ENCODE measurements around the gene BBS9.

DNA sequence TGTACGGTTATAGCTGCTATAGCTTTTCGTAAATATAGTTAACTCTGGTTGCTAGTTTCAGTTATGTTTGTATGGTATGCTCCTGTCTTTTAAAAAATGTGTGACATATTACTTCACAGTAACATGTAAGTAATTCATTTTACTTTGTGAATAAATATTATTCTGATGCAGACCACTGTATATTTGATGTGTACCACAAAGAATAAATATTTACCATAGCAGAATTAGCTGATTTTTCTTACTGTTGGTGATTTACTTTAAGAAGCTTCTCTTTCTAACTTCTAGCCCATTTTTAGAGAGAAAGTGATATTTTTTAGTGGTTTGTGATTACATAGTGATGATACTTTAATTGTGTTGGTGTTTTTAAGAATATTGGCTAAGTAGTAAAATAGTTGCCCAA is 292.8 kb downstream of the BBS9 start:
- TF ChIP-seq POLR2A (IDR thresholded peaks at IDR 0.05; ENCODE audit: low read depth, low read length) (no peak), POLR2AphosphoS5 (IDR thresholded peaks at IDR 0.05; ENCODE audit: low read depth, low read length) (no peak), TAF1 (IDR thresholded peaks at IDR 0.05; ENCODE audit: borderline replicate concordance, low read depth, low read length) (no peak)

Data from GM12892 (cell line).